ES-I3 (cell line): ENCODE data around the gene PDLIM7.

Experiments
- H3K36me3 ChIP-seq: 2 replicates; pipeline ENCODE4 v1.6.1; 2013; ENCODE audit warnings: mild to moderate bottlenecking, low read length, control low read depth, moderate library complexity; ENCODE audit not compliant: insufficient read depth
- H3K4me1 ChIP-seq: 2 replicates; pipeline ENCODE4 v1.6.1; 2013; ENCODE audit warnings: mild to moderate bottlenecking, control low read depth, low read length; ENCODE audit not compliant: insufficient read depth
- H3K9ac ChIP-seq: 2 replicates; pipeline ENCODE4 v1.6.1; 2013; ENCODE audit warnings: low read depth, mild to moderate bottlenecking, low read length, moderate library complexity
- H3K9me3 ChIP-seq: 2 replicates; pipeline ENCODE4 v1.6.1; 2013; ENCODE audit warnings: mild to moderate bottlenecking, low read length, moderate library complexity; ENCODE audit not compliant: control insufficient read depth, insufficient read depth

PDLIM7 gene

DNA sequence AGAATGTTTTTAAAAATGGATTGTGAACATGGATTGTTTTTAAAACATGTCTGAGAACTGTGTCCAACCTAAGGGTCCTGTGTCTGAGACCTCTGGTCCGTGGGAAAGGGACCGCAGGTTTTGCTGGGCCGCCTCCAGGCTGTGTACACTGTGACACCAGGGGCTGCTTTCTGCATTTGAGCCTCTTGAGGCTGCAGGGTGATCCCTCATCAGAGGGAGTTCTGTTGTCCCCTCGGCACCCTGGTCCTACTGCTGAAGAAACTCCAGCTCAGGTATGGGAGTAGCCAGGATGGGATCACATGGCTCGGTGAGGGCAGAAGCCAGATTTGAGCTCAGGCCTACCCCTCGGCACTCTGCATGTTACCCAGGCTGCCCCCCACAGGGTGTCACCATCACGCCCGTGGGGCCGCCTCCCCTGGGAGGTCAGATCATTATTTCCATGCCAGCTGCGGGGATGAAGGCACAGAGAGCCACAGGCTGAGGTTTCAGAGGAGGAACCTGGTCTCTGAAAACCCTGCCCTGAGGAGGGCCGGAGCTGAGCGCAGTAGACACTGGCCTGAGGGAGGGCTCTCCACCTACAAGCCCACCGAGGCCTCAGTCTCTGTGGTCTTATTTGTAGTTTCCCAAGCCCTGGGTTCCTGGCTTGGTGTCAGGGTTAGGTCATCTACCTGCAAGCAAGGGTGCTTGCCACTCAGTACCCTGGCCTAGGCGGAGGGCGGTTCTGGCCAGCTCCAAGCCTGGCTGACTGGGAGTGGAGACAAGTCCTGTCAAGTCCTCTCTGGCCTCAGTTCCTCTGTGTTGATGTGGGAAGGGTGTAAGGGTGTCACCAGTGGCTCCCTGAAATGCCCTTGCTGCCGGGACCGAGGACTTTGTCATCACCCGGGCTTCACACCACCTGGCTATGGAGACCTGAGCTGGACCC, 48.0 kb downstream of the PDLIM7 start:
- Histone ChIP-seq H3K9me3 (no peaks in the 10 kb centered on the region), H3K36me3 (no peaks in the 10 kb centered on the region), H3K9ac (no peak overlapping the region), H3K4me1 (peaks cover 27% of the 10 kb centered on the region)

DNA sequence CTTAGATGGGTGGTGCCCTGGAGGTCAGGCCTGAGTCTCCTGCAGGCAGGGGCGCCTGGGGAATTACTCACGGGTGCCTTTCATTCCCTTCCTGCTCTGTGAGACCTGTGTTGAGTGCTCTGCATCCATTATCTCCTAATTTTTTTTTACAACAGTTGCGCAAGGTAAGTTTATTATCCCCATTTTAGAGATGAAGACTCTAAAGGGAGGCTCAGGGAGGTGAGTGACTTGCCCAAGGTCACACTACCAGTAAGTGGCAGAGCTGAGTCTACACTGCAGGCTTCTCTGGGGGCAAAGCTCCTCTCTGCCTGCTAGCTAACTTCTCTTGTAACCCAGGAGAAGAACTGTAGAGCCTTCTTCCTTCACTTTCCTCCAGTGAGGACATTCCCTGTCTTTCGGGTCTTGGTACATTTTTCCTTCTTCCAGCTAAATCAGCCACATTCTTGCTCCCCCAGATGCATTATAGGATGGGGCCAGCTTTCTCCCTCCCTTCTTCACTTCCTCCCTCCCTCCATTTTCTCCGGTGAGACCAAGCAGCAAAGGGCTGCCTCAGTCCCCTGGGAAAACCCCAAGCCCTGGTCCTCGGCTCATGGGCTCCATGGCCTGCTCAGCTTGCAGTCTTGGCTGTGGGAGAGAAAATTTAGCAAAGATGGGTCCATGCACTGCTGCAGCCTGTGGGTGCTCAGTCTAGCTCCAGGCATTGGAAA, 49.0 kb downstream of the PDLIM7 start:
- Histone ChIP-seq H3K9me3 (no peaks in the 10 kb centered on the region), H3K4me1 (peaks cover 29% of the 10 kb centered on the region), H3K9ac (peak overlapping the region; percentile 19; the same call in 1 of the 2 replicates), H3K36me3 (no peaks in the 10 kb centered on the region)

DNA sequence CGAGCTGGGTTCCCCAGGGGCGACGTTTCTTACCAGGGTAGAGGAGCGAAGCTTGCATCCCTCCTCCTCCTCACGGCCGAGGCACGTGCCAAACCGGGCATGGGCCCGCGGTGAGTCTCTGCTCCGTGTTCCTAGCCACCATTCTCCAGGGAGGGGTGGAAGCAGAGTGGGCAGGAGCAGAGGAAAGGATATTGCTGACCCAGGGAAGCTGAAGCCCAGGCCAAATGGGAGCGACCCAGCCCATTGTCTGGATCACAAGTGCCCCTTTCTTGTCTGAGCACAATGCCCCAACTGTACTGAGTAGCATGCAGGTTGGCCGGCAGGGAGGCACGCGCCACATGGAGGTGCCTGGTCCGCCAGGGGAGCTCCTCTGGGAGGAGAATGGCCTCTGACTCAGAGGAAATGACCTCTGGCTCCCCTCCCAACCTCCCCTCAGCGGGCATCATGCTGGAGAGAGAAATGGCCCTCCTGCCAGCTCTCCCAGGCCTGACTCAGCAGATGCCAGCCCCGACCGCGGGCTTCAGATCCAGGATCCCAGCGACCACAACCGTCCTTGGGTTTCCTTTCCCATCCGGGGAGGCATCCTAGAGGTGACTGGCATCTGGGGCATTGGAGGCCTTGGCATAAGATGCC, 49.7 kb downstream of the PDLIM7 start:
- Histone ChIP-seq H3K4me1 (peaks cover 24% of the 10 kb centered on the region), H3K9ac (peak overlapping the region; percentile 19), H3K36me3 (no peaks in the 10 kb centered on the region), H3K9me3 (no peaks in the 10 kb centered on the region)

DNA sequence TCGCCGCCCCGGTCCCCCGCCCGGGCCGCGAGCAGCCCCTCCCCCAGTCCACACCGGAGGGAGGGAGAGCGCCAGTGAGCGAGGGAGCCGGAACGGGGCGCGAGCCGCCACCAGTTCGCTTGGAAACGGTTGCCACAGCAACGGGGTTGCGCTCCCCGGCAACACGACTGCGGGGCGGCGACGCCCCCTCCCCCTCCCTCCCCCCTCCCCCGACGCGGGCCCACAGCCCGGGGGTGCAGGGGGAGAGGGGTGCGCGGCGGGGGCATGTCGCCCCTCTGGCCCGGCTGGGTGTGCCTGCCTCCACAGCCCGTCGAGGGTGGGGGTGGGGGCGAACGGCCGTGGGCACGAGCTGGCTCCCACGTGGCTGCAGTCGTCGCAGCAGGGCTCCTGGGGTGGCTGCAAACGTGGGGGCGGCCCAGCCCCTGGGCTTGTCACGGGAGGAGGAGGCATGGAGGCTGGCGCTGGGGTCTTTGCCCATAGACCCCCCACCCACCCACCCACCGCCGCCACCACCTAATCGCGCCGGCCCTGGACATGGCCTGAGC, 50.3 kb downstream of the PDLIM7 start:
- H3K4me1 ChIP-seq: peaks cover 18% of the 10 kb centered on the region
- H3K9me3 ChIP-seq: no peaks in the 10 kb centered on the region
- H3K36me3 ChIP-seq: no peaks in the 10 kb centered on the region

DNA sequence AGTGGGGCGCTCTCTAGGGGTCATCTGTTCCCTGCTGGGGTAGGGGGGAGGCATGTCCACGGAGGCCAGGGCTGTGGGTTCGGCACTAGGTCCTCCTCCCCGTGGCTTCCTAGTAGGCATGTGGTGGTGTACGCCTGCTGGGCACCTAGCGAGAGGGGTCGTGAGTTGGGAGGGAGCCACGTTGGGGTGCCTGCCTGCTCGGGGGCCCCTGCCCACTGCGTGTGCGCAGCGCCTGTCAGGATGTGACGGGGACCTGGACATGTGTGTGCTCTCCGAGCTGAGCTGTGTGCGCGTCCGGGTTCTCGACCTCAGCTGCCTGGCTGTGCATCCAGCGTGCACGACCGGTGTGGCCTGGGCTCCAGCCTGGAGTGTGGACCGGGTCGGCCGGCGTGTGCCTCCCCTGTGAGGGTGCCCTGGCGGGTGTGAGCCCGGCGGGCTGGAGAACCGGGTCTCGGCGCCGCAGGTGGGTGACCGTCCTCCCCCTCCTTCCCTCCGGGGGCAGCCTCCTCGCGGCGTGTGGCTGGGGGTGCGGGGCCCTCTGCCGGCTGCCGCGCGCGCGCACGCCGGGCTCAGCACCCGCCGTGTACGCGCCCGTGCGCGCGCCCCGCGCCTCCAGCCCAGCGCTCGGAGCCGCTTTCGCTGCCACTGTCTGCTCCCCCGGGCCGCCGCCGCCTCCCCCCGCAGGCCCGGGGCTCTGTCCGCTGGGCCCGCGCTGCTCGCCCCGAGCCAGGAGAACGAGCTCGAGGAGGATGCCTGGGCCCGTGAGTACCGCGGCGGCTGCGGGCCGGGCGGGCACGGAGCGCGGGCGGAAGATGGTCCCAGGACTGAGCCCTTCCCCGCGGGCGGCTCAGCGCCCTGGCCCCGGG, 51.0 kb downstream of the PDLIM7 start, which contains the start of gene PRR7:
Gene PRR7 (plus strand): TSS at position 615 of the 866 bp plus-strand sequence. CDS start 8,254 bp downstream, outside the sequence.
- peak within 1 kb of the TSS; percentile 67 for H3K9ac ChIP-seq
- H3K36me3 ChIP-seq: no peaks in the 10 kb centered on the region
- H3K4me1 ChIP-seq: peaks cover 18% of the 10 kb centered on the region
- H3K9me3 ChIP-seq: no peaks in the 10 kb centered on the region

More for the DNA sequence above, 50.3 kb downstream of the PDLIM7 start:
- peak overlapping the region; percentile 67; the same call in 1 of the 2 replicates for H3K9ac ChIP-seq

DNA sequence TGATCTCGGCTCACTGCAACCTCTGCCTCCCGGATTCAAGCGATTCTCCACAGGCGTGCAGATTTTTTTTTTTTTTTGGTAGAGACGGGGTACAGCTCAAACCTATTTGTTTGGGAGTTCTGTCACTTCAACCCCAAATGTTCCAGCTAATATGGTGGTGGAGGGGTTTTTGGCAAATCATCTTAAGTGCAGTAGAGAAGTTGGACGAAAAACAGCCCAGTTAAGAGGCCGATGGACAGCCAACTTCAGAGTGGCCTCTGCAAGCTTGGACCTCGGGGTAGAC, 51.5 kb downstream of the PDLIM7 start:
- H3K36me3 ChIP-seq: no peaks in the 10 kb centered on the region
- peak overlapping the region; percentile 67 for H3K9ac ChIP-seq
- H3K9me3 ChIP-seq: no peaks in the 10 kb centered on the region
- H3K4me1 ChIP-seq: peaks cover 18% of the 10 kb centered on the region

DNA sequence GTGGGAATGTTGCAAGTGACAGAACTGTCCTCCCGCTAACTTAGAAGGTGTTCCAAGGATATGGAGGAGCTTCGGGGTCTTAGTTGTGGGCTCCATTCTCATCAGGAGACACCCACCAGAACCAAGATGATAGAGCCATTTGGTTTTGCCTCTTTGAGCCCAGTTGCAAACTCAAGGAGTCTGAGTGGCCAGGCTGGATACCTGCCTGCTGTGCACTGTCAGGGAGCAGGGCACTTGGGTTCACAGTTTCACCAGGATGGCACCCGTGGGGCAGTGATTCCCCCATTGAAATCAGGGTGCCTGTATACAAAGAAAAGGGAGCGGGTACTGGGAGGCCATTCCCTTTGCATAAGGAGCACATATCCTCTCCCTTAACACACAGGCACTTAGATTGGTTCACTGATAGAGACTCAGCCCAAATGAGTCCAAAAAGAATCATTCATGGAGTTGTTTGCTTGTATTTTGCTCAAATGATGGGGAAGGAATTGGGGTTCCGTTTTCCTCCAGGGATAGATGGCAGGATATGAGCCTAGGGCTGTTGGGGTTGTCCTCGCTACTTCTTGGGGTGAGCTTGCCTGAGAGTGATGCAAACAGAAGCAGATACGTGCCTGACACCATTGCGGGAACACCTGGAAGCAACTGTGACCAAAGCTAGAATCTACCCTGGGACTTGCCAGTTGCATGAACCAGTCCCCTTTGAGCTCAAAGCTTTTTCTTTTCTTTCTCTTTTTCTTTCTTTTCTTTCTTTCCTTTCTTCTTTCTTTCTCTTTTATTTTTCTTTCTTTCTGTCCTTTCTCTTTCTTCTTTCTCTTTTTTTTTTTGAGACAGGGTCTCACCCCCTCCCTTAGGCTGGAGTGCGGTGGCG, 52.1 kb downstream of the PDLIM7 start:
- peaks cover 18% of the 10 kb centered on the region for H3K4me1 ChIP-seq

DNA sequence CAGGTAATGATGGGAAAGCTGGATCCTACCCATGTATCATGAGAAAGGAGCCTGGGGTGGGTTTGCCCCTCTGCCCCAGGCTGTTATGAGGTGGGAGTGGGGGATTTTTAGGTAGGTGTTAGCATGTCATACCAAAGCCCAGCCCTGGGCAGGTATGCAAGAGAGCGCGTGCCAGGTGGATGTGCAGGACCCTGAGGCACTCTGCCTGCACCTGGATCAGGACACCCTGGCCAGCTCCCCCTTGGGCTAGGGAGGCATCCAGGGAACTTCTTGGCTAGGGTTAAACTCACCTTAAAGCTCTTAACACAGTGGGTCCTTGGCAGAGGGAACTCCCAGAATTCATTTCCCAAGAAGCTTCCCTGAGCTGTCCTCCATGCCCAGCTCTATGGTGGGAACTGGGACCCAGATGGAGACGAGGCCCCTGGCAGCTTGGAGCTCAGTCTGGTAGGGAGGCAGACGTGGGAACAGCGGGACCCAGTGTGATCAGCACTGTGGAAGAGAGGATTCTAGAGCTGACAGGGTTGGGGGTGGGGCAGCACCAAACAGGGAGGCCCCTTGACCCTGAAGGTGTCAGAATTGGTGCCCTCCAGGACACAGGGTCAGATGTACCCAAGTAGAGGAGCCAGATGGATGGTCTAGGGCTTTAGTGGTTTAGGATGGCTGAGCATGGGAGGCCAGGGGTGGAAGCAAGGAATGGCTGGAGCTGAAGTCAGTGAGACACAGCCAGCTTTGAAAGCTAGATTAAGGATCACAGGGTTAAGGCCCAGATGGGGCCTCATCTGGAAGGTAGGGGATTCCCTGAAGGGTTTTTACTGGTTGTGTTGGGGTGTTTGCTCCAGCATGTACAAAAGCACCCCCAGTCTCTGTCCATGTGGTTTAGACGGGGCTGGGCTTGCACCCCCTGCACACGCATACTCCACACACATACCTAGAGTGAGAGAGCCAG, 53.0 kb downstream of the PDLIM7 start:
- Histone ChIP-seq H3K9ac (no peak overlapping the region), H3K4me1 (peaks cover 23% of the 10 kb centered on the region), H3K36me3 (no peaks in the 10 kb centered on the region), H3K9me3 (no peaks in the 10 kb centered on the region)

More for the DNA sequence above, 52.1 kb downstream of the PDLIM7 start:
- Histone ChIP-seq H3K9me3 (no peaks in the 10 kb centered on the region), H3K9ac (no peak overlapping the region), H3K36me3 (no peaks in the 10 kb centered on the region)

DNA sequence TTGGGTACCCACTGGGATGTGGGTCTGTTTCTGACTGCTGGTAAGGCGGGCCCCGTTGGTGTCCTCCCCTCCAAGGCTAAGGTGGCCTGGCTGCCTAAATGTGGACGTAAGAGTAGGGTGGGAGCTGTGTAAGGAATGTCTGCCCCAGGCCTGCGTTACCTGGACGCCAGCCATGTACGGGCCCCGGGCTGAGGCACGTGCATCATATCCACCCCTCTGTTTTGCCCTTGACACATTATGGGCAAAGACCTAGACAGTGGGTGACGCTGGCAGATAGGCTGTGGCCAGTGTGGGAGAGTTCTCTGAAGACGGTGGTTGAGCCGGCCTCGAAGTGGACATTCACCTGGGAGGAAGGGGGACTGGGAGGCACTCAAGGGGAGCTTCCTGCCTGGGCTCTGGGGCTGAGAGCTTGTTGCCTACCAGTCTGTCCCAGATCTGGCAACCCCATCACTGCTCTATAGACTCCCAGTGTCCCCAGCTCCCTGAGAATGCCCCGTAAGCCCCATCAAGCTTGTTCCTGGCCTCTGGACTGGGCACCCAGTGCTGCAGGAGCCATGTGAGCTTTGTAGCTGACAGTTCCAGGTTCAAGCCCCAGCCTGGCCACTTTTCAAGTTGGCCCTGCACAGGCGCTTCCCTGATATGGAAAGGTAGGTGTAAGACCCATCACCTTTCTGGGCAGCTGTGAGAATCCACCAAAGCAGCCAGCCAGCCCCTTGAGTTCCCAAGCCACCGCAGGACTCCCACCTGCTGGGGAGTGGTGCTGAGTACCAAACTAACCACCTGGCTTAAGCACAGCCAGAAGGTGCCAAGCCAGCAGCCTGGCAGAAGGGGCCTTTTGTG, 54.0 kb downstream of the PDLIM7 start:
- Histone ChIP-seq H3K4me1 (peaks cover 19% of the 10 kb centered on the region), H3K9ac (no peak overlapping the region), H3K9me3 (no peaks in the 10 kb centered on the region), H3K36me3 (no peaks in the 10 kb centered on the region; the same call in 1 of the 2 replicates)

DNA sequence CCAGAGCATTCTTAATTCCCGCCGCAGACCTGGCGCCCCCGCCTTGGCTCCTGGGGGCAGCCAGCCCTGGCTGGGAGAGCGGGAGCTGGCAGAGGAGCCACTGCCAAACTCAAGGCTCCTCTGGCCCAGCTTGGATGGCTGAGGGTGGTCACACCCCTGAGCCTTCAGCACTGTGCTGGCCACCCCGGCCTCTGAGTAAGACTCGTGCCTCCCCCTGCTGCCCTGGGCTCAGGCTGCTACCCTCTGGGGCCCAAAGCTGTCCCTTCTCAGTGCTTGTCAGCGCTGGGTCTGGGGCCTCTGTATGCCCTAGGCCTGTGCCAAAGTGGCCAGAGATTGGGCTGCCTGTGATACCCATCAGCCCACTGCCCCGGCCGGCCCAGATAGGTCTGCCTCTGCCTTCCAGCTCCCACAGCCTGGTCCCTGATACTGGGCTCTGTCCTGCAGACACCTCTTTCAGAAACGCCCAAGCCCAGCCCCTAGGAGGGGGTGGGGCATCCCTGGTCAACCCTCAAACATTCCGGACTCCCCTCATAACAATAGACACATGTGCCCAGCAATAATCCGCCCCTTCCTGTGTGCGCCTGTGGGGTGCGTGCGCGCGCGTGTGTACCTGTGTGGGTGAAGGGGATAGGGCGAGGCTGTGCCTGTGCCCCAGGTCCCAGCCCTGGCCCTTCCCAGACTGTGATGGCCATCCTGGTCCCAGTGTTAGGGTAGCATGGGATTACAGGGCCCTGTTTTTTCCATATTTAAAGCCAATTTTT, 55.2 kb downstream of the PDLIM7 start:
- no peaks in the 10 kb centered on the region for H3K9me3 ChIP-seq
- peaks cover 19% of the 10 kb centered on the region for H3K4me1 ChIP-seq
- no peak overlapping the region for H3K9ac ChIP-seq
- H3K36me3 ChIP-seq: peaks cover 2% of the 10 kb centered on the region; the same call in 1 of the 2 replicates
